GM12878 (cell line): ENCODE measurements around the gene SV2B. TPM values are rescaled to one million over a fixed set of nuclear protein-coding genes. Genes with fewer than 3 reads are reported as not detected.

Source experiments
- BCL3 ChIP-seq: IDR thresholded peaks from 2 replicates; pipeline ENCODE4 v1.6.1; 2011; ENCODE audit warnings: borderline replicate concordance, low read depth, mild to moderate bottlenecking, moderate library complexity, low read length; ENCODE audit not compliant: insufficient read depth, poor library complexity, severe bottlenecking
- CHD2 ChIP-seq: IDR thresholded peaks from 2 replicates; pipeline ENCODE4 v1.6.1; 2011; ENCODE audit warnings: low read depth, low read length, improper control_type of control experiment, borderline replicate concordance
- CHD4 ChIP-seq: fragments of 200-600 bp; sonication (generic); IDR thresholded peaks from 2 replicates; pipeline ENCODE4 v1.6.1; 2016; ENCODE audit warnings: mild to moderate bottlenecking
- E2F4 ChIP-seq: IDR thresholded peaks from 2 replicates; pipeline ENCODE4 v1.6.1; 2012; ENCODE audit warnings: low read depth, low read length, improper control_type of control experiment
- EED ChIP-seq: sonication (generic); IDR thresholded peaks from 2 replicates; pipeline ENCODE4 v1.6.1; 2016; ENCODE audit warnings: antibody characterized with exemption, low read depth
- ETV6 ChIP-seq, 2 experiments: fragments of 450-650 bp in 1 of 2; IDR thresholded peaks in 1 of 2; conservative IDR thresholded peaks in 1 of 2; 2 replicates each; pipeline ENCODE4 v1.6.1; 2014; ENCODE audit warnings: antibody characterized with exemption in 1 of 2, borderline replicate concordance in 1 of 2, low read depth in 1 of 2, mild to moderate bottlenecking in 1 of 2, moderate library complexity in 1 of 2
- FOXK2 ChIP-seq: fragments of 450-650 bp; IDR thresholded peaks from 2 replicates; pipeline ENCODE4 v1.6.1; 2017; ENCODE audit warnings: mild to moderate bottlenecking, moderate library complexity
- GABPA ChIP-seq: IDR thresholded peaks from 2 replicates; pipeline ENCODE4 v1.6.1; 2014; ENCODE audit warnings: antibody characterized with exemption, low read depth, mild to moderate bottlenecking, inconsistent platforms
- MTA3 ChIP-seq: IDR thresholded peaks from 2 replicates; pipeline ENCODE4 v1.6.1; 2012; ENCODE audit warnings: low read length, inconsistent platforms, borderline replicate concordance
- NFIC ChIP-seq: IDR thresholded peaks from 2 replicates; pipeline ENCODE4 v1.6.1; 2012; ENCODE audit warnings: low read depth, mild to moderate bottlenecking, inconsistent platforms, low read length, moderate library complexity
- NFYB ChIP-seq: IDR thresholded peaks from 2 replicates; pipeline ENCODE4 v1.6.1; 2011; ENCODE audit warnings: low read depth, mild to moderate bottlenecking, low read length, improper control_type of control experiment, moderate library complexity; ENCODE audit not compliant: insufficient read depth
- POLR2AphosphoS2 ChIP-seq: IDR thresholded peaks from 2 replicates; pipeline ENCODE4 v1.6.1; 2011; ENCODE audit warnings: low read depth, mild to moderate bottlenecking, low read length, improper control_type of control experiment, moderate library complexity
- RBBP5 ChIP-seq: fragments of 200-600 bp; sonication (generic); conservative IDR thresholded peaks from 2 replicates; pipeline ENCODE4 v1.6.1; 2016
- SIN3A ChIP-seq: IDR thresholded peaks from 2 replicates; pipeline ENCODE4 v1.6.1; 2012; ENCODE audit warnings: low read depth, low read length, improper control_type of control experiment
- SMC3 ChIP-seq: IDR thresholded peaks from 2 replicates; pipeline ENCODE4 v1.6.1; 2011; ENCODE audit warnings: low read length, improper control_type of control experiment, borderline replicate concordance
- SUZ12 ChIP-seq: fragments of 200-600 bp; sonication (generic); IDR thresholded peaks from one replicate; pipeline ENCODE4 v1.6.1; 2018; ENCODE audit warnings: antibody characterized with exemption, mild to moderate bottlenecking; ENCODE audit not compliant: unreplicated experiment
- TCF3 ChIP-seq: IDR thresholded peaks from 2 replicates; pipeline ENCODE4 v1.6.1; 2012; ENCODE audit warnings: low read depth, mild to moderate bottlenecking, low read length, borderline replicate concordance; ENCODE audit not compliant: insufficient read depth
- ZNF24 ChIP-seq: fragments of 450-650 bp; IDR thresholded peaks from 2 replicates; pipeline ENCODE4 v1.6.1; 2017; ENCODE audit warnings: antibody characterized with exemption, mild to moderate bottlenecking
- polyA plus RNA-seq, 11 experiments: library from polyadenylated mRNA; depleted of rRNA in 4 of 11; unstranded in 6 of 11; stranded (reverse) in 5 of 11; fragments of >200 nt; fragmentation: Nextera tagmentation in 4 of 11; fragmentation: Illumina TruSeq in 1 of 11; extraction: Ambion mirVana in 4 of 11; extraction: Trizol in 1 of 11; gene quantifications; 1 replicate in 1 of 11; 2 replicates in 10 of 11; pipeline versions ENCODE4 v1.2.1 to v1.2.3, GENCODE V29; 2011 to 2016; ENCODE audit warnings: inconsistent platforms in 2 of 11, missing spikeins in 2 of 11, low read depth in 1 of 11
- total RNA-seq, 4 experiments: library from RNA; depleted of rRNA in 3 of 4; stranded (reverse); fragments of >200 nt in 3 of 4; fragmentation: Illumina TruSeq in 1 of 4; extraction: Trizol in 1 of 4; gene quantifications; 2 replicates each; pipeline versions ENCODE4 v1.2.1 to v1.2.3, GENCODE V29; 2013 to 2021
- TF ChIP-seq, protein P1 (sequence below): fragments of 450-650 bp; IDR thresholded peaks from 2 replicates; pipeline ENCODE4 v1.6.1; 2016; ENCODE audit warnings: mild to moderate bottlenecking
- TF ChIP-seq, protein P2 (sequence below): IDR thresholded peaks from 2 replicates; pipeline ENCODE4 v1.6.1; 2011; ENCODE audit warnings: low read depth, mild to moderate bottlenecking, low read length, moderate library complexity, borderline replicate concordance; ENCODE audit errors: extremely low read depth
- TF ChIP-seq, protein P3 (sequence below): fragments of 150-350 bp; IDR thresholded peaks from 2 replicates; pipeline ENCODE4 v1.6.1; 2016; ENCODE audit warnings: low read depth, low read length
- TF ChIP-seq, protein P4 (sequence below): fragments of 450-650 bp; IDR thresholded peaks from 2 replicates; pipeline ENCODE4 v1.6.1; 2017; ENCODE audit warnings: mild to moderate bottlenecking

Gene SV2B
- total and polyA plus RNA-seq, 10 of the 15 experiments (the other 5 are each of a cell fraction or from before 2014, with no cell fraction given) = 0.03 to 1.7 (median 1.3) TPM

DNA sequence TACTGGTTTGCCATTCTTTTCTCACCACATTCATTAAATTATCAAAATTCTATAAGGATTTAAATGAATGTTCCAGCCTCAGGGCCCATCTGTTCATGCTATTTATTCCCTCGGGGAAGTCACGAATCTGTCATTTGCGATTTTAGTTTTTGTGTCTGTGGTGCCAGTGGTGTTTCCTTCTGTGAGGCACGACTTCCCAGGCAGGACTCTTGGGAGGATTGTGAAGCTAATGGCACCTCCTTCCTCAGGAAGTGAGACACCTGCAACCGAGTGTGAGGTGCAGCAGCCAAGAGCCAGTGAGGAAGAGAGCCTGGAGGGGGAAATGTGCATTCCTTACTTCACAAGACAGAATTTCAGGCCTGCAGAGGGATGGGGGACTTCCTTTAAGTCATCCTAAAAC lies 24.1 kb downstream of the SV2B start (continued):
- TF ChIP-seq SMC3 (no peak), SIN3A (no peak), CHD4 (no peak), TCF3 (no peak), ETV6 (conservative IDR thresholded peaks at IDR 0.05 in 1 of 2, IDR thresholded peaks at IDR 0.05 in 1 of 2; ENCODE audit: borderline replicate concordance in 1 of 2, low read depth in 1 of 2) (0 out of 4 replicates have a peak, but pooled peaks of 1 of the 2 experiments have one; percentile 25), E2F4 (no peak), SUZ12 (no peak), MTA3 (no peak), POLR2AphosphoS2 (no peak), BCL3 (no peak), NFIC (peak; percentile 56; the same call in 1 of the 2 replicates), FOXK2 (no peak), CHD2 (no peak), ZNF24 (no peak), EED (peak; percentile 81), RBBP5 (no peak), NFYB (no peak), GABPA (0 out of 2 replicates have a peak, but pooled peaks have one; percentile 14)
- TF ChIP-seq, protein P1, sequence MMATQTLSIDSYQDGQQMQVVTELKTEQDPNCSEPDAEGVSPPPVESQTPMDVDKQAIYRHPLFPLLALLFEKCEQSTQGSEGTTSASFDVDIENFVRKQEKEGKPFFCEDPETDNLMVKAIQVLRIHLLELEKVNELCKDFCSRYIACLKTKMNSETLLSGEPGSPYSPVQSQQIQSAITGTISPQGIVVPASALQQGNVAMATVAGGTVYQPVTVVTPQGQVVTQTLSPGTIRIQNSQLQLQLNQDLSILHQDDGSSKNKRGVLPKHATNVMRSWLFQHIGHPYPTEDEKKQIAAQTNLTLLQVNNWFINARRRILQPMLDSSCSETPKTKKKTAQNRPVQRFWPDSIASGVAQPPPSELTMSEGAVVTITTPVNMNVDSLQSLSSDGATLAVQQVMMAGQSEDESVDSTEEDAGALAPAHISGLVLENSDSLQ = no peak
- TF ChIP-seq, protein P2, sequence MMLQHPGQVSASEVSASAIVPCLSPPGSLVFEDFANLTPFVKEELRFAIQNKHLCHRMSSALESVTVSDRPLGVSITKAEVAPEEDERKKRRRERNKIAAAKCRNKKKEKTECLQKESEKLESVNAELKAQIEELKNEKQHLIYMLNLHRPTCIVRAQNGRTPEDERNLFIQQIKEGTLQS = no peak
- TF ChIP-seq, protein P3, sequence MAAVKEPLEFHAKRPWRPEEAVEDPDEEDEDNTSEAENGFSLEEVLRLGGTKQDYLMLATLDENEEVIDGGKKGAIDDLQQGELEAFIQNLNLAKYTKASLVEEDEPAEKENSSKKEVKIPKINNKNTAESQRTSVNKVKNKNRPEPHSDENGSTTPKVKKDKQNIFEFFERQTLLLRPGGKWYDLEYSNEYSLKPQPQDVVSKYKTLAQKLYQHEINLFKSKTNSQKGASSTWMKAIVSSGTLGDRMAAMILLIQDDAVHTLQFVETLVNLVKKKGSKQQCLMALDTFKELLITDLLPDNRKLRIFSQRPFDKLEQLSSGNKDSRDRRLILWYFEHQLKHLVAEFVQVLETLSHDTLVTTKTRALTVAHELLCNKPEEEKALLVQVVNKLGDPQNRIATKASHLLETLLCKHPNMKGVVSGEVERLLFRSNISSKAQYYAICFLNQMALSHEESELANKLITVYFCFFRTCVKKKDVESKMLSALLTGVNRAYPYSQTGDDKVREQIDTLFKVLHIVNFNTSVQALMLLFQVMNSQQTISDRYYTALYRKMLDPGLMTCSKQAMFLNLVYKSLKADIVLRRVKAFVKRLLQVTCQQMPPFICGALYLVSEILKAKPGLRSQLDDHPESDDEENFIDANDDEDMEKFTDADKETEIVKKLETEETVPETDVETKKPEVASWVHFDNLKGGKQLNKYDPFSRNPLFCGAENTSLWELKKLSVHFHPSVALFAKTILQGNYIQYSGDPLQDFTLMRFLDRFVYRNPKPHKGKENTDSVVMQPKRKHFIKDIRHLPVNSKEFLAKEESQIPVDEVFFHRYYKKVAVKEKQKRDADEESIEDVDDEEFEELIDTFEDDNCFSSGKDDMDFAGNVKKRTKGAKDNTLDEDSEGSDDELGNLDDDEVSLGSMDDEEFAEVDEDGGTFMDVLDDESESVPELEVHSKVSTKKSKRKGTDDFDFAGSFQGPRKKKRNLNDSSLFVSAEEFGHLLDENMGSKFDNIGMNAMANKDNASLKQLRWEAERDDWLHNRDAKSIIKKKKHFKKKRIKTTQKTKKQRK = no peak
- TF ChIP-seq, protein P4, sequence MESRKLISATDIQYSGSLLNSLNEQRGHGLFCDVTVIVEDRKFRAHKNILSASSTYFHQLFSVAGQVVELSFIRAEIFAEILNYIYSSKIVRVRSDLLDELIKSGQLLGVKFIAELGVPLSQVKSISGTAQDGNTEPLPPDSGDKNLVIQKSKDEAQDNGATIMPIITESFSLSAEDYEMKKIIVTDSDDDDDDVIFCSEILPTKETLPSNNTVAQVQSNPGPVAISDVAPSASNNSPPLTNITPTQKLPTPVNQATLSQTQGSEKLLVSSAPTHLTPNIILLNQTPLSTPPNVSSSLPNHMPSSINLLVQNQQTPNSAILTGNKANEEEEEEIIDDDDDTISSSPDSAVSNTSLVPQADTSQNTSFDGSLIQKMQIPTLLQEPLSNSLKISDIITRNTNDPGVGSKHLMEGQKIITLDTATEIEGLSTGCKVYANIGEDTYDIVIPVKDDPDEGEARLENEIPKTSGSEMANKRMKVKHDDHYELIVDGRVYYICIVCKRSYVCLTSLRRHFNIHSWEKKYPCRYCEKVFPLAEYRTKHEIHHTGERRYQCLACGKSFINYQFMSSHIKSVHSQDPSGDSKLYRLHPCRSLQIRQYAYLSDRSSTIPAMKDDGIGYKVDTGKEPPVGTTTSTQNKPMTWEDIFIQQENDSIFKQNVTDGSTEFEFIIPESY = no peak
